Omental fat pad (tissue), 4 donors: ENCODE measurements around the gene SLC43A3. TPM values are rescaled to one million over a fixed set of nuclear protein-coding genes. Genes with fewer than 3 reads are reported as not detected.
"Not testable (repeated sequence)": the region's sequence is repeated elsewhere in the genome, so short reads cannot be mapped to it uniquely, and the experiment has no call there.

Experiments used
- ATAC-seq: fragments of 150-250 bp; one replicate; pipeline ENCODE4 v1.9.1; 2016; ENCODE audit warnings: mild to moderate bottlenecking, moderate library complexity; ENCODE audit not compliant: low FRiP score
- DNase-seq: peaks from one replicate; pipeline ENCODE4 v3.0.0-alpha.2; 2019; ENCODE audit warnings: low spot score
- total RNA-seq, 4 donors: library from RNA; depleted of rRNA; stranded (reverse); fragments of >200 nt; gene quantifications; one replicate each; pipeline ENCODE4 v1.1.0, GENCODE V29; 2016
- TF ChIP-seq, protein P1 (sequence below), 3 donors: fragments of 450-650 bp; IDR thresholded peaks; one replicate each; pipeline ENCODE4 v1.5.1; 2016 to 2017; ENCODE audit warnings: antibody characterized with exemption in 3 of 3, mild to moderate bottlenecking in 3 of 3, moderate library complexity in 2 of 3

The SLC43A3 gene
- total RNA-seq, 4 donors from 2014 or later, result 73.3 to 152 (median 112) TPM

DNA sequence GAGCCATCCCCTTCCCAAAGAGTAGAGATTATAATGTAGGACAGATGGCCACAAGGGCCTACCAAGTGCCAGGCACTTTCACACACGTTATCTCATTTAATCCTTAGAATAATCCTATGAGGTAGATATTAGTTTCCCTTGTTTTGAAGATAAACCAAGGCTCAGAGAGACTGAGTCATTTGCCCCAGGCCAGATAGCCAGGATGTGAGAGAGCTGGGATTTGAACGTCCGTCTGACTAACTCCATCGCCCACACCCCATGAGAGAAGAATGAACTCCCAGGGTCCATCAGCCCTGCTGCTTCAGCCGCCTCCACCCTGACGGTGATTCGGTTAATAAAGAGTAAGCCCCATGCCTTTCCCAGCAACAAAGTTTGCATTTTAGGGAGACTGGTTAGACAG, 56.7 kb downstream of the SLC43A3 start:
- no peak for DNase-seq
- TF ChIP-seq, protein P1, sequence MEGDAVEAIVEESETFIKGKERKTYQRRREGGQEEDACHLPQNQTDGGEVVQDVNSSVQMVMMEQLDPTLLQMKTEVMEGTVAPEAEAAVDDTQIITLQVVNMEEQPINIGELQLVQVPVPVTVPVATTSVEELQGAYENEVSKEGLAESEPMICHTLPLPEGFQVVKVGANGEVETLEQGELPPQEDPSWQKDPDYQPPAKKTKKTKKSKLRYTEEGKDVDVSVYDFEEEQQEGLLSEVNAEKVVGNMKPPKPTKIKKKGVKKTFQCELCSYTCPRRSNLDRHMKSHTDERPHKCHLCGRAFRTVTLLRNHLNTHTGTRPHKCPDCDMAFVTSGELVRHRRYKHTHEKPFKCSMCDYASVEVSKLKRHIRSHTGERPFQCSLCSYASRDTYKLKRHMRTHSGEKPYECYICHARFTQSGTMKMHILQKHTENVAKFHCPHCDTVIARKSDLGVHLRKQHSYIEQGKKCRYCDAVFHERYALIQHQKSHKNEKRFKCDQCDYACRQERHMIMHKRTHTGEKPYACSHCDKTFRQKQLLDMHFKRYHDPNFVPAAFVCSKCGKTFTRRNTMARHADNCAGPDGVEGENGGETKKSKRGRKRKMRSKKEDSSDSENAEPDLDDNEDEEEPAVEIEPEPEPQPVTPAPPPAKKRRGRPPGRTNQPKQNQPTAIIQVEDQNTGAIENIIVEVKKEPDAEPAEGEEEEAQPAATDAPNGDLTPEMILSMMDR (IDR thresholded peaks at IDR 0.05), result no peak
- ATAC-seq, result no peak

DNA sequence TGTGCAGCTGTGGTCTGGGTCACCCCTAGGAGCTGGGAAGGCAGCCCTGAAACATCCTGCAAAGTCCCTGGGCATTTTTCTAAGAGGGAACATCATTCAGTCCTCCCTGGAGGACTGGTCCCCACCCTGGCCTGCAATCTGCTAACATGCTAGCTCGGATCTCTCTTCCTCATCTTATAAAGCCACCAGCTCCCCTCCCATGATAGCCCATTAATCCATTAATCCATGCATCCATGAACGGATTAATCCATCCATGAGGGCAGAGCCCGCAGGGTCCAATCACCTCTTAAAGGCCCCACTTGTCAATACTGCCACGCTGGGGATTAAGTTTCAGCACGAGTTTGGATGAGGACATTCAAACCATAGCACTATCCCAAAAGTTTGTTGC, 58.1 kb downstream of the SLC43A3 start:
- DNase-seq (no peak), ATAC-seq (no peak)
- TF ChIP-seq, protein P1 (IDR thresholded peaks at IDR 0.05), result no peak

DNA sequence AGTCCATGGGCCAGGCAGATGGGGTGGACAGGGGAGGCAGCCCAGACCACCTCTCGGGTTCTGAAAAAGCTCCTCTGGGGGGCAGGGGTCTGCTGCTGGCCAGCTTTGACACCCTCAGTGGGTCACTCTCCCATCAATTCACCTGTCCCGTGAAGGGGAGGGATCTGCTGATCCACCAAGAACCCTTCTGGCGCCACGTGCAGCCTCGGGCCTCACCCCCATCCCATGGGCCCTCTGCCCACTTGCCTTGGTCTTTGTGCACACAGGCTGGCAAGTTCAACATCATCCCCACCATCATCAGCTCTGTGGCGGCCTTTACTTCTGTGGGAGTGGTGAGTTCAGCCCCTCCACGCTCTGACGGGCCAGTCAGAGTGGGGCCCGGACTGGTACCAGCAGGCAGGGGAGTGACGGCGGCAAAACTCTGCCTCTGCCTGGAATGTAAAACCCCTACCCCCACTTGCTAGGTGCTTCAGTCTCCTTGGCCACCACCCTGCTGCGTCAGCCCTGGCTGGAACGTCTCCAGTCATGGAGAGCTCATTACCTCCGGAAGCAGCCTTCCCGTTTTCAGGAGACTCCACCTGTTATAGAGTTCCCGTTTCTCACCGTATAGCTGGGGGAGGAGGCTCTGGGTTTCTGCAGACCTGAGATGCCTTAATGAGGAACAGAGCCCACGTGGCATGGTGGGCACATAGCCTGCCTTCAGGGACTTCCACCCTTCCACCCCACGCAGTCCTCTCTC, 58.6 kb downstream of the SLC43A3 start:
- DNase-seq (no peak), ATAC-seq (no peak)
- TF ChIP-seq, protein P1 (IDR thresholded peaks at IDR 0.05), result no peak

DNA sequence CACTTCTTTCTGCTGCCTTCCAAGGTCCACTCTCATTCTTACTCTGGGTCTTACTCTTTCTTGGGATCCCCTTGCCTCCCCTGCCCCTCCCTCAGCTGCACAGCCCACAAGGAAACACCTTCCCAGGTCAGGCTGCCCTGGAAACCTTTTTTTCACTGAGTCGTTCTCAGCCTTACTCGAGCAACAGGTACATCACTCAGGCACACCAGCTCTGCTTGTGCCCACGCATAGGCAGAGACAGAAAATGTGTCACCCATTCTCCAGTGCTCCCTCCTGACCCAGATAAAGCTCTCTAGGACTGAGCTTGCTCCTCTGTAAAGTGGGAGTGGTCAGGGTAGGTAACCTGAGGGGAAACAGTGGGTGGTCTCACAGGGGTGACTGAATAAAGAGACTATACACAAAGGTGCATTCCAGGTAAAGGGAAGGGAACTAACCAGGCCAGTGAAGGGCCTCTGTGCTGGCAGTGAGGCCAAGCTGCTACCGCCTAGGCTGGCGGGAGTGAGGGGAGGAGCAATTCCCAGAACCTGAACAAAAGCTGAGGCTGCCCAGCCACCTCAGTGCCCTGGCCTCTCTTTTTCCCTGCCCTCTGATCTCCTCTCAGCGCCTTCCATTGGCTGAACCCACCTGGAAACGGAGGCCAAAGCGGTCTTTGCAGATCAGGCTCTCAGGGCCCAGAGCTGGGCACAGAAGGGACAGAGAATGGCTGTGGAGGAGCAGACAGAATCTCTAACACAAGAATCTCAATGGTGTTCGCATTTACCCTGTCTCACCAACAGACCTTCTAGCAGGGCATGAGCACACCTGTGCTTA, 61.9 kb downstream of the SLC43A3 start:
- TF ChIP-seq, protein P1 (IDR thresholded peaks at IDR 0.05), result no peak
- DNase-seq (no peak), ATAC-seq (no peak)

DNA sequence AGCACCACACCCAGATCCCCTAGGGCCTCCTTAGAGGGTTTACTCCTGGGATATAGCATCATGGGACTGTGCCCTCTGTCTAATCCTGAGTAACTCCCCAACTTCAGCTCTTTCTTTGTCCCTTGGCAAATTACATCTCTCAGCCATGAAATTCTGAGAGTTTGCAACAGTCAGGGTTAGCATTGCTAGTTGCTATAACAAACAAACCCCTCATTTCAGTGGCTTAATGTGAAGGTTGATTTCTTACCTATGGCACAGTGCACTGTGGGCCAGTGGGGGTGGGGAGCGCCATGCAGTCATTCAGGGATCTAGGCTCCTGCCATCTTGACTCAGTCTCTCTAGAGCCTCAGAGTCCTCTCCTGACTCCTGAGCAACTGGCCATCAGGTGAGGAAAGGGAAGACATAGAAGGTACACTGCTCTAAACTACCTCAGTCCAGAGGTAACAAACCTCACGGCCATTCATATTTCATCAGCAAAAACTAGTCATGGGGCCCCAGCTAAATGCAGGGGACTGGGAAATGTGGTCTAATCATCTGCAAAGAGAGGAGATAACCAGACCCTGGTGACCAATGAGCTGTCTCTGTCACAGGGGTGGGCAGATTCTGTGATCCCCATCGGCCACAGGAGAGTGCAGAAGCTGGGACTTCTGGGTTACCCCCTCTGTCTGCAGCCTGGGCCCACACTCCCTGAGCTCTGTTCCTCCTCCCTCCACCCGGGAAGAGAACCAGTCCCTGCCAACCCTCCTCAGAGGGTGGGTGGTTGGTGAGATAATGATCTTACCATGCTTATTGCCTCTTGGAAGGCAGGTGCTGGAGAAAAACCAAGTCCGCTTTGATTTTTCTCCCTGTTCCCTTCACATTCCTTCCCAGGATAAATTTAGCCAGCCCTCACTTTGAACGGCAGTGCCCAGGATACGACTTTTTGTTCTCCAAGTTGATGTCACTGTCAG, 63.5 kb downstream of the SLC43A3 start:
- TF ChIP-seq, protein P1 (IDR thresholded peaks at IDR 0.05), result no peak
- ATAC-seq (no peak), DNase-seq (no peak)

DNA sequence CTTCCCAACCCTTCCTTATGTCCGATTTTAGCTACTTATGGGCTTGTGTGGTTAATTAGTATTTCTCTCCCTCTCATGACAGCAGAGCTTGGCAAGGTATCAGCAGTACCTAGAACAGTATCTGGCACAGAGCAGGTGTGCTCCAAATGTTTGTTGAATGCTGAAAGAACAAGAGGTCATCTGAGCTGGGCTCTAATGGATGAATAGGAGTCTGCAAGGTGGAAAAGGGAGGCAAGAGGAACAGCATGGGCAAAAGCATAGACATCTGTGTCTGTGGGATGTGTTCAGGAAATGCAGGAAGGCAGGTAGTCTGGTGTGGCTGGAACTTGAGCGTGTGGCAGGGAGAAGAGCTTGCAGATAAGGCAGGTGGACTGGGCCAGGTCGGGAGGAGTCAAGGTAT, 65.0 kb downstream of the SLC43A3 start:
- TF ChIP-seq, protein P1 (IDR thresholded peaks at IDR 0.05), result no peak
- DNase-seq, result no peak
- ATAC-seq, result no peak

DNA sequence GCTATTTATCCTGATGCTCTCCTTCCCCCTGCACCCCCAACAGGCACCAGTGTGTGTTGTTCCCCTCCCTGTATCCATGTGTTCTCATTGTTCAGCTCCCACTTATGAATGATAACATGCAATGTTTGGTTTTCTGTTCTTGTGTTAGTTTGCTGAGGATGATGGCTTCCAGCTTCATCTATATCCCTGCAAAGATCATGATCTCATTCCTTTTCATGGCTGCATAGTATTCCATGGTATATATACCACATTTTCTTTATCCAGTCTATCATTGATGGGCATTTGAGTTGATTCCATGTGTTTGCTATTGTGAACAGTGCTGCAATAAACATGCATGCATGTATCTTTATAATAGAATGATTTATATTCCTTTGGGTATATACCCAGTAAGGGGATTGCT, 65.5 kb downstream of the SLC43A3 start:
- ATAC-seq, DNase-seq: not testable (repeated sequence)
